ENCODE data around the gene ZNF668.

Gene ZNF668

GRCh38 chr16:31094424-31095120 lies 20.5 kb upstream of the ZNF668 start, which contains the start of gene VKORC1:
TSS of gene VKORC1 (minus strand) at chr16:31094797. CDS start at chr16:31094729, 68 bp downstream.
- peak; percentile 97 for DNase-seq (ENCODE audit: low read depth)
- no peak; the same call in 1 of the 2 replicates for TF ChIP-seq CTCF (conservative IDR thresholded peaks at IDR 0.05; ENCODE audit: low read length)
- H3K4me3 ChIP-seq (ENCODE audit: low read length): peak within 1 kb of the TSS; percentile 93

GRCh38 chr16:31094088-31094423 lies 20.0 kb upstream of the ZNF668 start:
- no peak for TF ChIP-seq CTCF (conservative IDR thresholded peaks at IDR 0.05; ENCODE audit: low read length)
- H3K4me3 ChIP-seq (ENCODE audit: low read length): peak overlapping the region; percentile 93
- DNase-seq (ENCODE audit: low read depth): no peak

GRCh38 chr16:31093132-31093703 lies 19.2 kb upstream of the ZNF668 start:
- no peak for TF ChIP-seq CTCF (conservative IDR thresholded peaks at IDR 0.05; ENCODE audit: low read length)
- H3K4me3 ChIP-seq (ENCODE audit: low read length): peak overlapping the region; percentile 93
- peak; percentile 31 for DNase-seq (ENCODE audit: low read depth)

GRCh38 chr16:31092330-31092729 lies 18.3 kb upstream of the ZNF668 start:
- H3K4me3 ChIP-seq (ENCODE audit: low read length): no peak overlapping the region
- no peak for TF ChIP-seq CTCF (conservative IDR thresholded peaks at IDR 0.05; ENCODE audit: low read length)
- peak; percentile 44 for DNase-seq (ENCODE audit: low read depth)

- DNase-seq (ENCODE audit: low read depth): peak; percentile 42
- no peak for TF ChIP-seq CTCF (conservative IDR thresholded peaks at IDR 0.05; ENCODE audit: low read length)
- H3K4me3 ChIP-seq (ENCODE audit: low read length): no peak overlapping the region
Measured at GRCh38 chr16:31090540-31090939, 16.5 kb upstream of the ZNF668 start.

- TF ChIP-seq CTCF (conservative IDR thresholded peaks at IDR 0.05; ENCODE audit: low read length): no peak
- no peak overlapping the region for H3K4me3 ChIP-seq (ENCODE audit: low read length)
- DNase-seq (ENCODE audit: low read depth): no peak
Measured at GRCh38 chr16:31089199-31089598, 15.2 kb upstream of the ZNF668 start.
